H4 (cell line): Measurements from ENCODE around the gene CNPY4. TPM values are rescaled to one million over a fixed set of nuclear protein-coding genes. Genes with fewer than 3 reads are reported as not detected.

Source experiments
- DNase-seq: peaks from one replicate; pipeline ENCODE4 v3.0.0-alpha.2; 2015; ENCODE audit warnings: low spot score
- total RNA-seq: library from RNA; depleted of rRNA; stranded (reverse); fragments of >200 nt; shearing (Covaris generic); gene quantifications from 2 replicates; pipeline ENCODE4 v1.2.3, GENCODE V29; 2014; rRNA removed

Gene CNPY4
- total RNA-seq, 1 experiment from 2014 or later: 31.9 TPM

DNA sequence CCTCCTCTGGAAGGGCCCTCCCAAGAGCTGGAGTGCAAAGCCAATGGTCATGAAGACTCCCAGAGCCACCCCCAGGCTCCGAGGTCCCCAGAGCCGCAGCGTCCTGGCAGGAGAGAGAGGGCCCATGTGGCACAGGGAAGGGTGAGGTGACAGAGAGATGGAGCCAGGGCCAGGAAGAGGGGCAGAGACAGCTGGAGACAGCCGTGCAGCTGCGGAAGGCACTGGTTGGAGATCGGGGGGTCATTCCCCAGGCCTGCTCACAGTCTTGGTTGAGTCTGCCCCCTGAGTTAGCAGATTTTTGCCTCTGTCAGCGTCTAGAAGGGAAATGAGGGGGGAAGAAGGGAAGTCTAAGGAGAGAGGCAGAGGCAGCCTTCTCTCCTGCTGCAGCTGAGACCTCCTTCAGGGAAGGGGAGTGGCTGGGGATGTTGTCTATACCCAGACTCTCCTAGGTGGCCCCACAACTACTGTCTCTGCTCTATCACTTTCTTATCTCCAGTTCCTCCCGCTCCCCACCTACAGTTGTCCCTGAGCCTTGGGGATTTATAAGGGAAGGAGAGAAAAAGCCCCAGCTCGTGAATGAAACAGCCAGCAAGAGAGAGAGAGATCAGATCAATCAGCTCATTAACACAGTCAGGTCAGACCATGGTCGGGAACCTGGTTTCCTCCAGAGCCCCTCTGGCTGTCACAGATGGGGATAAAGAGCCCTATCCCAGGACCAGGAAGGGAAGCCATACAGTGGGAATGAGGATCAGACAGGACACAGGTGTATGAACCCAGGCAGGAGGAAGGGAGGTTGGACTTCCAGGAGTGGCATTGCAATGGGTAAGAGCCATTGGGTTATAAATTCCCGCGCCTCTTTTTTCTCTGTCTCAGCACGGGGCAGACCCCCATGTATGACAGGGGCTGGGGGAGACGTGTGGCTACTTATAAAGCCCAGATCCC lies 47.8 kb downstream of the CNPY4 start:
- no peak for DNase-seq

DNA sequence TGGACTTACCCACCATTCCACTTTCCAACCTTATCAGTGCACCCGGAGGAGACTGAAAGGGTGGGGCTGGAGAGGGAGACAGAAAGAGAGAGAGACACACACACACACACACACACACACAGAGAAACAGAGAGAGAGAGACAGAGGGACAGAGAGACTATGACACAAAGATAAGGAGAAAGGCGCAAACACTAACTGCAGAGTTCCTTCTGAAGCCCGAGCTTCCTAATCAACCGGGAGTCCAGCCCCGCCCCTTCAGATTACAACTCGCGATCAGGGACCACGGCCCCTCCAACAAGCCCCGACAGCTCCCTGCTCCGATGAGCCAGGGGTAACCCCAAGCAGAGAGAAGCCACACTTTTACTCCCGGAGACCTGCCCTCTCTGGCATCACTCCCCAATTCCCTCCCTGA lies 48.5 kb downstream of the CNPY4 start:
- no peak for DNase-seq

DNA sequence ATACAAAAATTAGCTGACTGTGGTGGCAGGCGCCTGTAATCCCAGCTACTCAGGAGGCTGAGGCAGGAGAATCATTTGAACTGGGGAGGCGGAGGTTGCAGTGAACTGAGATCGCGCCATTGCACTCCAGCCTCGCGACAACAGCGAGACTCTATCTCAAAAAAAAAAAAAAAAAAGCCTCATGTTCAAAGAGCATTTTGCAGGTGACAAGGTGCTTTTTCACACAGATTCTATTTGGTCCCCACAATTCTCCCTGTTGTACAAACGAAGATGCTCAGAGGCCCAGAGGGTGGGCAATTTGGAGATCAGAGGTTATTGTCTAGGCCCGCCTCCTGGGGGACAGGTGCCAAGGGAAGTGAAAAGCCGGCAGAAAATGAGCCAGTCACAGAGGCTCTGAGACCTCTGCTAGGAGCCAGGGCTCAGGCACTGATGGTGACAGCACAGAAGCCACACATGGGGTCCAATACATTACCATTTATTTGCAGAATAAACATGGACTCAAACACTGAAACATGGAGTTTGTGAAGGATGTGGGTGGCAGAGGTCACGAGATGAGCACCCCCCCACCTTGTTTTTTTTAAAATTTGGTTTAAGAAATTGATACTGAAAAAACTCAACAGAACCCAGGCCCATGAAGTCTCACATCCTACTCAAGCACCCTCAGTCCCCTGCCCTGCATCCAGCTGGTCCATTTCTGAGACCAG lies 49.9 kb downstream of the CNPY4 start:
- DNase-seq: no peak

DNA sequence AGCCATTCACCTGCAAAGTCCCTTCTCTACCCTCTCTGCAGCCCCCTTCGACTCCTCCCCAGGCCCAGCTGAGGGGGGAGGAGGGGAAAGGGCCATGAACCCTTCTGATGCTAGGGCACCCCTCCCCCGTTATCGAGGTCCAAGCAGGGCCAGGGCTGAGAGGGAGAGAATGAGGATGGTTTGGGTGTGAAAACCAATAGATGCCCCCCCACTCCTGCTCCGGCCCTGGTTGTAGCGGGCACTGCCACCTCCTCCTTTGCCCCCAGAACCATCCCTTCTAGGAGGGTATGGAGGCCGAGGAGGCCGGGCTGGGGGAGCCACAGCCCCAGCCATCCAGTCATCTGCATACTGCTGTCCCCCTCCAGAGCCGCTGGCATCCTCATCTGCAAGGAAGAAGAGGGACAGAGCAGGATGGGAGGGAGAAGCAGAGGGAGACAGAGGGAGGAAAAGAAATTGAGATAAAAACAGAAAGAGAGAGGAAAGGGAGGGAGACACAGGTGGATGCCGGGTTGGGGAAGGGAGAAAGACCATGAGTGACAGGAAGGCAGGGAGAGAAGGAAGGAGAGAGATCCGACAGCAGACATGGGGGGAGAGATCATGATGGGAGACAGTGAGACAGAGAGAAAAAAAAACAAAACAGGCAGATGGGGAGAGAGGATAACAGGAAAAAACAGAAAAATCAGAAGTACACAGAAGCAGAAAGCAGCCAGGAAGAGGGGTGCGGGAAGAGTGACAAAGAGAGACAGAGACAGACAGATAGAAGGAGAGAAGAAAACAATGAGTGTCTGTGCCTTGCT lies 50.9 kb downstream of the CNPY4 start:
- no peak for DNase-seq

DNA sequence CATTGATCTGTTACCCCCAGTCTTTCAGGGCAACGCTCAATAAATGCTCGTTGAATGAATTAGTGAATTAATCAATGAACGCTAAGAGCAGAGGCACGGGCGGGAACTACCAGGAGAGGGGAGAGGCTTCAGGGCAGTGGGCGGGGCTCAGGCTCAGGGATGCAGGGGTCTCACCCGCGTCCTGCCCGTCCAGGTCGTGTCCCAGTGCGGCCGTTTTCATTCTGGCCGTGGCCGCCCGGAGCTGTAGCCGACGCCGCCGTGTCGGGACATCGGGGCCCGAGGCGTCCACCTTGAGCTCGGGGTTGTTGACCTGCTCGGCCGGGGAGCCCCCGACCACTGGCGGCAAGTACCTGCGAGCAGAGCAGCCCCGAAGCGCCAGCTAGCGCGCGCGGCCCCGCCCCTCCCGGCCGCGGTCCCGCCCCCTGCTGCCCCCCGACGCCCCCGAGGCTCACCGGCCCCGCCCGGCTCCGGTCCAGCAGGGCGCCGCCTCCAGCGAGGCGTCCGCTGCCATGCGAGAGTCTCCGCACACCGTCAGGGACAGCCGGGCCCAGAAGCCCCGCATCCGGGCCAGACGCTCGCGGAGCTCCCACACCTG lies 51.8 kb downstream of the CNPY4 start:
- DNase-seq: no peak

DNA sequence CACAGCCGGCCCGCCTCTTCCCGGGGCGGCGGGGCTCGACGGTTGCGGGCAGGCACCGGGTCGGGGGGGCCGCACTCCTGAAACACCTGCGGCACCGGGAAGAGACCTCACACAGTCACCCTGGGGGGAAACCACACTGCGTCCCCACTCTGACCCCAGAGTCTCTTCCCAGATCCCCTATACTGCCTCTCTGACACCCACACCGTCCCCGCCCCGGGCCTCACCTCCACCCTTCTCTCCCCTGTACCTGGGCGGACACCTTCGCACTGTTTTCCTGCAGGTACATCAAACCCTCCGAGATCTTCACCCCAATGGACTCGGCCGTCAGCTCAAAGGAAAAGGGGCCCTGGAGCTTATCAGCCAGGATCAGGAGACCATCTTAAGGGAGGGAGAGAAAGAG lies 52.4 kb downstream of the CNPY4 start:
- no peak for DNase-seq

DNA sequence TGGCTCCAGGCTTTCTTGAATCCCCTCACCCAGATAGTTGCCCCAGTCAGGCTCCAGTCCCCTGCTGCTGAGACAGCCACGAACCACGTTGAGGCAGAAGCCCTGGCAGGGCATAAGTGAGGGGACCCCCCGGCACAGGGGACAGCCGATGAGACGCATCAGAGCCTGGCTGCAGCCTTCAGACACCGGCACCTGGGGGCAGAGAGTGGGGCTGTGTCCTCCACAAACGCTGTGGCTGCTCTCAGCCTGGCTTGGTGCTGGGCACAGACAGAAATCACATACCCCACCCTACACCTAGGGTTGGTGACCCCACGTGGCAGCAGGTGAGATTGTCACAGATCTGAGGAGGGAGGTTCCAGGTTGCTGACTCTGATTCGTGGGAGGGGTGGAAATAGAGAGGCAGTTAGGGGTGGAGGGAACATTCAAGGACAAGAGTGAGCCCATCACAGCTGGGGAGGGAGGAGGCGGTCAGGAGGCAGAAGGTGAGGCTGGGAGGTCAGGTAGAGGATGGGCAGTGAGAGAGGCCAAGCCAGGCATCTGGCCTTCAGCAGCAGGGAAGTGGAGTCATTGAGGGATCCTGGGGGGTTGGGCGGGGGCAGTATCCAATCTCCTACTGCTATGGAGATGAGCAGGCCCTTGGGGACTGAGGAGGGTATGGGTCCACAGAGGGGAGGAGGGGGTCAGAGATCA lies 54.5 kb downstream of the CNPY4 start:
- no peak for DNase-seq

DNA sequence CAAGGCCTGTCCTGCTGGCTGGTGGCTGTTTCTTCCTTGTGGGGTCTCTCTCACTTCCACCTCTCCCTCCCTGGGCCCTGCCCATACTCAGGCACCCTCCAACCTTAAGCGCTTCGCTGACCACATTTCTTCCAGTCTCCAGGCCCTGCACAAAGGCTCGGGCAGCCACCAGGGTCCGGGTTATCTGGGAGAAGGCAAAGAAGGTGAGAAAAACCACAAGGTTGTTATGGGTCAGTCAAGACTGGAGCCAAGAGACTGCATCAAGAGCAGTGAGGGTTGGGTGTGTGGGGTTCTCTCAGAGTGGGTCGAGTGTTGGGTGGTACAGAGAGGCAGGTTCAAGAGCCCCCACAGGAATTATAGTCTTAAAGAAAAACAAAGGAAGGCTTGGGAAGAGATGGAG lies 55.1 kb downstream of the CNPY4 start:
- no peak for DNase-seq

Other genes starting within 250 kb of the CNPY4 start
- 0.23 TPM in 1 of 2 replicates, not detected in the other for gene OR2AE1, start 242.6 kb upstream of the CNPY4 start, total RNA-seq
- 21.1 and 21.7 TPM in 2 replicates for gene TRIM4, start 200.1 kb upstream of the CNPY4 start, total RNA-seq
- 0.10 TPM in 1 of 2 replicates, not detected in the other for gene GJC3, start 190.0 kb upstream of the CNPY4 start, total RNA-seq
- 1.3 and 3.5 TPM in 2 replicates for gene AZGP1, start 143.6 kb upstream of the CNPY4 start, total RNA-seq
- 9.1 and 12.2 TPM in 2 replicates for gene ZKSCAN1, start 104.0 kb upstream of the CNPY4 start, total RNA-seq
- 11.7 and 17.4 TPM in 2 replicates for gene ZSCAN21, start 69.9 kb upstream of the CNPY4 start, total RNA-seq
- 32.3 and 32.5 TPM in 2 replicates for gene ZNF3, start 37.9 kb upstream of the CNPY4 start, total RNA-seq
- 76.6 and 95.4 TPM in 2 replicates for gene COPS6, start 30.7 kb upstream of the CNPY4 start, total RNA-seq
- 258 and 299 TPM in 2 replicates for gene MCM7, start 18.2 kb upstream of the CNPY4 start, total RNA-seq
- 20.0 and 29.6 TPM in 2 replicates for gene AP4M1, start 18.0 kb upstream of the CNPY4 start, total RNA-seq
- gene TAF6, start 276 bp upstream of the CNPY4 start, total RNA-seq: 44.0 and 62.1 TPM in 2 replicates
- gene MBLAC1, start 7.3 kb downstream of the CNPY4 start, total RNA-seq: 0.52 and 1.6 TPM in 2 replicates
- 217 and 229 TPM in 2 replicates for gene LAMTOR4, start 29.3 kb downstream of the CNPY4 start, total RNA-seq
- 7.7 and 8.0 TPM in 2 replicates for gene TRAPPC14, start 39.1 kb downstream of the CNPY4 start, total RNA-seq
- gene GAL3ST4, start 49.0 kb downstream of the CNPY4 start, total RNA-seq: 0.33 and 0.62 TPM in 2 replicates
- gene GPC2, start 57.7 kb downstream of the CNPY4 start, total RNA-seq: 0.95 and 3.6 TPM in 2 replicates
- 0.35 TPM in 1 of 2 replicates, not detected in the other for gene STAG3, start 58.3 kb downstream of the CNPY4 start, total RNA-seq
- gene PVRIG, start 100.3 kb downstream of the CNPY4 start, total RNA-seq: not detected in 2 replicates
- gene SPDYE3, start 188.1 kb downstream of the CNPY4 start, total RNA-seq: not detected in 2 replicates
- gene PILRB, start 238.5 kb downstream of the CNPY4 start, total RNA-seq: 4.4 and 4.6 TPM in 2 replicates